Measurements from ENCODE around the gene NMT1.

Gene NMT1

DNA sequence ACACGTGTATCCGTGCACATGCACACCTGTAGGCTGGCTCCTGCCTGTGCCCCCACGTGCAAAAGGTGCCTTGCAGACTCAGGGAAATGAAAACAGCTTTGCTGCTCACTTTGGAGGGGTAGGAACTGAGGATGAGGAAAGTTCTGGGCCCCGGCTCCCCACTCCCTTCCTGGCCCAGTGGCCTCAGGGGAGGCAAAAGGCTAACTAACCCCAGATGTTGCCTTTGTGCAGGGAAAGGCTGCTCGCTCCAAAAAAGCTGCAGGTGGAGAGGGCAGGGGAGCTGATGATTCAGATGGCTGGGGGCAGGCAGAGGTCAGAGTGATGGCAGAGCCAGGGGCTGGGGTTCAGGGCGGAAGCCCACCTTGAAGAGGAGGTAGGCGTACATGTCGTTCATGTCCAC lies 58.8 kb downstream of the NMT1 start:
- Histone ChIP-seq H3K36me3 (ENCODE audit: control insufficient read depth in 2 of 2, insufficient read depth in 1 of 2, low read length in 2 of 2) (peaks cover 0 to 33% of the 10 kb centered on the region in 2 experiments; a peak in 1 of 3 replicates), H3K27ac (ENCODE audit: extremely low read depth, low read depth, low read length) (no peak overlapping the region), H3K4me3 (ENCODE audit: low read depth, low read length) (no peak overlapping the region), H3K9me3 (ENCODE audit: control insufficient read depth, insufficient read depth, low read depth, low read length) (no peaks in the 10 kb centered on the region), H3K4me1 (ENCODE audit: control insufficient read depth, insufficient read depth, low read length) (peaks cover 5% of the 10 kb centered on the region; the same call in 1 of the 2 replicates)
- CTCF ChIA-PET, result interaction anchor here (1.1 to 5.9 kb wide), 3 partner anchors 11 to 21 kb away, joined by 3 to 28 read pairs (median 3); partner anchors contain the start of gene ACBD4
- TF ChIP-seq ZNF776 (tag by site-specific recombination; IDR thresholded peaks at IDR 0.05; ENCODE audit: borderline replicate concordance), result no peak
- TF ChIP-seq ZBTB48 (tag by site-specific recombination; IDR thresholded peaks at IDR 0.05), result no peak
- TF ChIP-seq, protein P1, sequence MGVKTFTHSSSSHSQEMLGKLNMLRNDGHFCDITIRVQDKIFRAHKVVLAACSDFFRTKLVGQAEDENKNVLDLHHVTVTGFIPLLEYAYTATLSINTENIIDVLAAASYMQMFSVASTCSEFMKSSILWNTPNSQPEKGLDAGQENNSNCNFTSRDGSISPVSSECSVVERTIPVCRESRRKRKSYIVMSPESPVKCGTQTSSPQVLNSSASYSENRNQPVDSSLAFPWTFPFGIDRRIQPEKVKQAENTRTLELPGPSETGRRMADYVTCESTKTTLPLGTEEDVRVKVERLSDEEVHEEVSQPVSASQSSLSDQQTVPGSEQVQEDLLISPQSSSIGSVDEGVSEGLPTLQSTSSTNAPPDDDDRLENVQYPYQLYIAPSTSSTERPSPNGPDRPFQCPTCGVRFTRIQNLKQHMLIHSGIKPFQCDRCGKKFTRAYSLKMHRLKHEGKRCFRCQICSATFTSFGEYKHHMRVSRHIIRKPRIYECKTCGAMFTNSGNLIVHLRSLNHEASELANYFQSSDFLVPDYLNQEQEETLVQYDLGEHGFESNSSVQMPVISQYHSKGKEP (tag by site-specific recombination; IDR thresholded peaks at IDR 0.05), result no peak
- TF ChIP-seq ZNF600 (tag by site-specific recombination; IDR thresholded peaks at IDR 0.05), result no peak
- no peak for TF ChIP-seq ZNF37A (tag by site-specific recombination; IDR thresholded peaks at IDR 0.05)
- TF ChIP-seq, protein P2, sequence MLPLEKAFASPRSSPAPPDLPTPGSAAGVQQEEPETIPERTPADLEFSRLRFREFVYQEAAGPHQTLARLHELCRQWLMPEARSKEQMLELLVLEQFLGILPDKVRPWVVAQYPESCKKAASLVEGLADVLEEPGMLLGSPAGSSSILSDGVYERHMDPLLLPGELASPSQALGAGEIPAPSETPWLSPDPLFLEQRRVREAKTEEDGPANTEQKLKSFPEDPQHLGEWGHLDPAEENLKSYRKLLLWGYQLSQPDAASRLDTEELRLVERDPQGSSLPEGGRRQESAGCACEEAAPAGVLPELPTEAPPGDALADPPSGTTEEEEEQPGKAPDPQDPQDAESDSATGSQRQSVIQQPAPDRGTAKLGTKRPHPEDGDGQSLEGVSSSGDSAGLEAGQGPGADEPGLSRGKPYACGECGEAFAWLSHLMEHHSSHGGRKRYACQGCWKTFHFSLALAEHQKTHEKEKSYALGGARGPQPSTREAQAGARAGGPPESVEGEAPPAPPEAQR (tag by site-specific recombination; IDR thresholded peaks at IDR 0.05), result no peak
- TF ChIP-seq, protein P3, sequence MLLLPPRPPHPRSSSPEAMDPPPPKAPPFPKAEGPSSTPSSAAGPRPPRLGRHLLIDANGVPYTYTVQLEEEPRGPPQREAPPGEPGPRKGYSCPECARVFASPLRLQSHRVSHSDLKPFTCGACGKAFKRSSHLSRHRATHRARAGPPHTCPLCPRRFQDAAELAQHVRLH (tag by site-specific recombination; IDR thresholded peaks at IDR 0.05), result no peak
- TF ChIP-seq, protein P4, sequence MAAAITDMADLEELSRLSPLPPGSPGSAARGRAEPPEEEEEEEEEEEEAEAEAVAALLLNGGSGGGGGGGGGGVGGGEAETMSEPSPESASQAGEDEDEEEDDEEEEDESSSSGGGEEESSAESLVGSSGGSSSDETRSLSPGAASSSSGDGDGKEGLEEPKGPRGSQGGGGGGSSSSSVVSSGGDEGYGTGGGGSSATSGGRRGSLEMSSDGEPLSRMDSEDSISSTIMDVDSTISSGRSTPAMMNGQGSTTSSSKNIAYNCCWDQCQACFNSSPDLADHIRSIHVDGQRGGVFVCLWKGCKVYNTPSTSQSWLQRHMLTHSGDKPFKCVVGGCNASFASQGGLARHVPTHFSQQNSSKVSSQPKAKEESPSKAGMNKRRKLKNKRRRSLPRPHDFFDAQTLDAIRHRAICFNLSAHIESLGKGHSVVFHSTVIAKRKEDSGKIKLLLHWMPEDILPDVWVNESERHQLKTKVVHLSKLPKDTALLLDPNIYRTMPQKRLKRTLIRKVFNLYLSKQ (tag by site-specific recombination; IDR thresholded peaks at IDR 0.05; ENCODE audit: borderline replicate concordance), result no peak
- TF ChIP-seq ZNF544 (tag by site-specific recombination; IDR thresholded peaks at IDR 0.05), result no peak
- TF ChIP-seq, protein P5, sequence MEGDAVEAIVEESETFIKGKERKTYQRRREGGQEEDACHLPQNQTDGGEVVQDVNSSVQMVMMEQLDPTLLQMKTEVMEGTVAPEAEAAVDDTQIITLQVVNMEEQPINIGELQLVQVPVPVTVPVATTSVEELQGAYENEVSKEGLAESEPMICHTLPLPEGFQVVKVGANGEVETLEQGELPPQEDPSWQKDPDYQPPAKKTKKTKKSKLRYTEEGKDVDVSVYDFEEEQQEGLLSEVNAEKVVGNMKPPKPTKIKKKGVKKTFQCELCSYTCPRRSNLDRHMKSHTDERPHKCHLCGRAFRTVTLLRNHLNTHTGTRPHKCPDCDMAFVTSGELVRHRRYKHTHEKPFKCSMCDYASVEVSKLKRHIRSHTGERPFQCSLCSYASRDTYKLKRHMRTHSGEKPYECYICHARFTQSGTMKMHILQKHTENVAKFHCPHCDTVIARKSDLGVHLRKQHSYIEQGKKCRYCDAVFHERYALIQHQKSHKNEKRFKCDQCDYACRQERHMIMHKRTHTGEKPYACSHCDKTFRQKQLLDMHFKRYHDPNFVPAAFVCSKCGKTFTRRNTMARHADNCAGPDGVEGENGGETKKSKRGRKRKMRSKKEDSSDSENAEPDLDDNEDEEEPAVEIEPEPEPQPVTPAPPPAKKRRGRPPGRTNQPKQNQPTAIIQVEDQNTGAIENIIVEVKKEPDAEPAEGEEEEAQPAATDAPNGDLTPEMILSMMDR (tag by site-specific recombination; IDR thresholded peaks at IDR 0.05), result no peak
- TF ChIP-seq, protein P6, sequence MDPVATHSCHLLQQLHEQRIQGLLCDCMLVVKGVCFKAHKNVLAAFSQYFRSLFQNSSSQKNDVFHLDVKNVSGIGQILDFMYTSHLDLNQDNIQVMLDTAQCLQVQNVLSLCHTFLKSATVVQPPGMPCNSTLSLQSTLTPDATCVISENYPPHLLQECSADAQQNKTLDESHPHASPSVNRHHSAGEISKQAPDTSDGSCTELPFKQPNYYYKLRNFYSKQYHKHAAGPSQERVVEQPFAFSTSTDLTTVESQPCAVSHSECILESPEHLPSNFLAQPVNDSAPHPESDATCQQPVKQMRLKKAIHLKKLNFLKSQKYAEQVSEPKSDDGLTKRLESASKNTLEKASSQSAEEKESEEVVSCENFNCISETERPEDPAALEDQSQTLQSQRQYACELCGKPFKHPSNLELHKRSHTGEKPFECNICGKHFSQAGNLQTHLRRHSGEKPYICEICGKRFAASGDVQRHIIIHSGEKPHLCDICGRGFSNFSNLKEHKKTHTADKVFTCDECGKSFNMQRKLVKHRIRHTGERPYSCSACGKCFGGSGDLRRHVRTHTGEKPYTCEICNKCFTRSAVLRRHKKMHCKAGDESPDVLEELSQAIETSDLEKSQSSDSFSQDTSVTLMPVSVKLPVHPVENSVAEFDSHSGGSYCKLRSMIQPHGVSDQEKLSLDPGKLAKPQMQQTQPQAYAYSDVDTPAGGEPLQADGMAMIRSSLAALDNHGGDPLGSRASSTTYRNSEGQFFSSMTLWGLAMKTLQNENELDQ (tag by site-specific recombination; IDR thresholded peaks at IDR 0.05; ENCODE audit: low read depth), result no peak
- POLR2A ChIA-PET, result no interaction called here

DNA sequence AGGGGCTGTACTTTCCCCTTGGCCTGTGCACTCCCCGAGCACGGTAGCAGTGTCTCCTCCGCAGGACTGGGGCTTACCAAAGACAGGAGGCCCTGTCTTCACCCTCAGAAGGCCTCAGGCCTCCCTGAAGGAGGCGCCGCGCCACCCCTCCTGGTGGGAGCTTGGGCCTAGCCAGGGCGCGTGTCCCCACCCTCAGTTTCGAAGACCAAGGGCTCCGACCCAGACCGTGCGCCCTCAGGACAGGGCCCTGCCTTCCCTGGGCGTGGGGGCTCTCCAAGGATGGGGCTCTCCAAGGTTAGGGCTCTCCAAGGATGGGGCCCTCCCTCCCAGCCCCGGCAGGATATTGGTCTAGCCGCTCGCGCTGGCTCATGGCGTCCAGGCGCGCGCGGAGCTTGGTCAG lies 59.4 kb downstream of the NMT1 start:
- ChIA-PET POLR2A (no interaction called here), CTCF (interaction anchor here (0.7 to 5.9 kb wide), 3 partner anchors 15 to 60 kb away, joined by 3 to 28 read pairs (median 3); partner anchors contain the start of gene ACBD4)
- Histone ChIP-seq H3K27ac (ENCODE audit: extremely low read depth, low read depth, low read length) (no peak overlapping the region), H3K9me3 (ENCODE audit: control insufficient read depth, insufficient read depth, low read depth, low read length) (no peaks in the 10 kb centered on the region), H3K36me3 (ENCODE audit: control insufficient read depth in 2 of 2, insufficient read depth in 1 of 2, low read length in 2 of 2) (peaks cover 0 to 33% of the 10 kb centered on the region in 2 experiments; a peak in 1 of 3 replicates), H3K4me1 (ENCODE audit: control insufficient read depth, insufficient read depth, low read length) (peaks cover 5% of the 10 kb centered on the region; the same call in 1 of the 2 replicates), H3K4me3 (ENCODE audit: low read depth, low read length) (no peak overlapping the region)
- no peak for TF ChIP-seq ZNF10 (tag by site-specific recombination; IDR thresholded peaks at IDR 0.05)
- TF ChIP-seq ZNF37A (tag by site-specific recombination; IDR thresholded peaks at IDR 0.05), result no peak
- TF ChIP-seq ZNF510 (tag by site-specific recombination; IDR thresholded peaks at IDR 0.05; ENCODE audit: insufficient replicate concordance), result no peak

Data from HEK293 (cell line).